NB4 (cell line): Measurements from ENCODE around the gene RYR2.
"Not testable (repeated sequence)": the region's sequence is repeated elsewhere in the genome, so short reads cannot be mapped to it uniquely, and the experiment has no call there.

Source experiments
- MYC ChIP-seq: IDR thresholded peaks from 2 replicates; pipeline ENCODE4 v1.6.1; 2011; ENCODE audit warnings: low read depth, low read length
- POLR2A ChIP-seq: IDR thresholded peaks from 2 replicates; pipeline ENCODE4 v1.6.1; 2011; ENCODE audit warnings: mild to moderate bottlenecking; ENCODE audit not compliant: insufficient read length; ENCODE audit errors: extremely low read depth
- TF ChIP-seq, protein P1 (sequence below): IDR thresholded peaks from one replicate; pipeline ENCODE4 v1.5.1; 2012; ENCODE audit warnings: low read depth, low read length
- TF ChIP-seq, protein P2 (sequence below): IDR thresholded peaks from 2 replicates; pipeline ENCODE4 v1.6.1; 2011; ENCODE audit warnings: low read depth, low read length

DNA sequence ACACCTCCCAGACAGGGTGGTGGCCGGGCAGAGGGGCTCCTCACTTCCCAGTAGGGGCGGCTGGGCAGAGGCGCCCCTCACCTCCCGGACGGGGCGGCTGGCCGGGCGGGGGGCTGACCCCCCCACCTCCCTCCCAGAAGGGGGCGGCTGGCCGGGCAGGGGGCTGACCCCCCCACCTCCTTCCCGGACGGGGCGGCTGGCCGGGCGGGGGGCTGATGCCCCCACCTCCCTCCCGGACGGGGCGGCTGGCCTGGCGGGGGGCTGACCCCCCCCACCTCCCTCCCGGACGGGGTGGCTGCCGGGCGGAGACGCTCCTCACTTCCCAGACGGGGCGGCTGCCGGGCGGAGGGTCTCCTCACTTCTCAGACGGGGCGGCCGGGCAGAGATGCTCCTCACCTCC is 85.3 kb downstream of the RYR2 start:
- TF ChIP-seq, protein P1, sequence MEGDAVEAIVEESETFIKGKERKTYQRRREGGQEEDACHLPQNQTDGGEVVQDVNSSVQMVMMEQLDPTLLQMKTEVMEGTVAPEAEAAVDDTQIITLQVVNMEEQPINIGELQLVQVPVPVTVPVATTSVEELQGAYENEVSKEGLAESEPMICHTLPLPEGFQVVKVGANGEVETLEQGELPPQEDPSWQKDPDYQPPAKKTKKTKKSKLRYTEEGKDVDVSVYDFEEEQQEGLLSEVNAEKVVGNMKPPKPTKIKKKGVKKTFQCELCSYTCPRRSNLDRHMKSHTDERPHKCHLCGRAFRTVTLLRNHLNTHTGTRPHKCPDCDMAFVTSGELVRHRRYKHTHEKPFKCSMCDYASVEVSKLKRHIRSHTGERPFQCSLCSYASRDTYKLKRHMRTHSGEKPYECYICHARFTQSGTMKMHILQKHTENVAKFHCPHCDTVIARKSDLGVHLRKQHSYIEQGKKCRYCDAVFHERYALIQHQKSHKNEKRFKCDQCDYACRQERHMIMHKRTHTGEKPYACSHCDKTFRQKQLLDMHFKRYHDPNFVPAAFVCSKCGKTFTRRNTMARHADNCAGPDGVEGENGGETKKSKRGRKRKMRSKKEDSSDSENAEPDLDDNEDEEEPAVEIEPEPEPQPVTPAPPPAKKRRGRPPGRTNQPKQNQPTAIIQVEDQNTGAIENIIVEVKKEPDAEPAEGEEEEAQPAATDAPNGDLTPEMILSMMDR, result not testable (repeated sequence)
- TF ChIP-seq, protein P2, sequence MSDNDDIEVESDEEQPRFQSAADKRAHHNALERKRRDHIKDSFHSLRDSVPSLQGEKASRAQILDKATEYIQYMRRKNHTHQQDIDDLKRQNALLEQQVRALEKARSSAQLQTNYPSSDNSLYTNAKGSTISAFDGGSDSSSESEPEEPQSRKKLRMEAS, result not testable (repeated sequence)
- not testable (repeated sequence) for TF ChIP-seq POLR2A, MYC
